Stomach (tissue), 4 donors: ENCODE measurements around the gene C1QL1.

ENCODE experiments used
- POLR2AphosphoS5 ChIP-seq, 3 donors: sonication (generic); formaldehyde crosslinking; IDR thresholded peaks; one replicate each; pipeline ENCODE4 v1.6.1; 2016; ENCODE audit warnings: antibody characterized with exemption in 3 of 3
- TF ChIP-seq, protein P1 (sequence below), 7 experiments: fragments of 450-650 bp in 4 of 7; fragments of 200-600 bp in 3 of 7; sonication (generic) in 3 of 7; IDR thresholded peaks; one replicate each; pipeline ENCODE4 v1.5.1; 2016 to 2019; ENCODE audit warnings: antibody characterized with exemption in 7 of 7, control low read depth in 2 of 7, mild to moderate bottlenecking in 1 of 7

DNA sequence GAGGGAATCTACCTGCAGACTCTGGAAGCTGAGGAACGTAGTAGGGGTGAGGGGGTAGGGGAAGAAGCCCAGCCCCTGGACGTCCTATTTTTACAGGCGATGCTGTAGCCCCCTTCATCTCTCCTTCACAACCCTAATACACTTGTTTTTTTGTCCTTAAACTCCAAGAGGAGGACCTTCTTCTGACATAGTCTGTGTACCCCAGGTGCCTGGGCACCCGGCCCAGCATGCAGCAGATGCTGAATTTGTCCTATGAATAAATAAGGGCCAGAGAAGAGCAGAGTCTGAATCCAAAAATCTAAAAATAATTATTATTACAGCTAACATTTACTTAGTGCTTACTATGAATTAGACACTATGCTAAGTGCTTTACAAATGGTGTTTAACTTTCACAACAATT lies 25.6 kb downstream of the C1QL1 start:
- TF ChIP-seq, protein P1, sequence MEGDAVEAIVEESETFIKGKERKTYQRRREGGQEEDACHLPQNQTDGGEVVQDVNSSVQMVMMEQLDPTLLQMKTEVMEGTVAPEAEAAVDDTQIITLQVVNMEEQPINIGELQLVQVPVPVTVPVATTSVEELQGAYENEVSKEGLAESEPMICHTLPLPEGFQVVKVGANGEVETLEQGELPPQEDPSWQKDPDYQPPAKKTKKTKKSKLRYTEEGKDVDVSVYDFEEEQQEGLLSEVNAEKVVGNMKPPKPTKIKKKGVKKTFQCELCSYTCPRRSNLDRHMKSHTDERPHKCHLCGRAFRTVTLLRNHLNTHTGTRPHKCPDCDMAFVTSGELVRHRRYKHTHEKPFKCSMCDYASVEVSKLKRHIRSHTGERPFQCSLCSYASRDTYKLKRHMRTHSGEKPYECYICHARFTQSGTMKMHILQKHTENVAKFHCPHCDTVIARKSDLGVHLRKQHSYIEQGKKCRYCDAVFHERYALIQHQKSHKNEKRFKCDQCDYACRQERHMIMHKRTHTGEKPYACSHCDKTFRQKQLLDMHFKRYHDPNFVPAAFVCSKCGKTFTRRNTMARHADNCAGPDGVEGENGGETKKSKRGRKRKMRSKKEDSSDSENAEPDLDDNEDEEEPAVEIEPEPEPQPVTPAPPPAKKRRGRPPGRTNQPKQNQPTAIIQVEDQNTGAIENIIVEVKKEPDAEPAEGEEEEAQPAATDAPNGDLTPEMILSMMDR (IDR thresholded peaks at IDR 0.05), result no peak
- TF ChIP-seq POLR2AphosphoS5 (IDR thresholded peaks at IDR 0.05), result no peak
